ENCODE data around the gene ATG4B.

The ATG4B gene

DNA sequence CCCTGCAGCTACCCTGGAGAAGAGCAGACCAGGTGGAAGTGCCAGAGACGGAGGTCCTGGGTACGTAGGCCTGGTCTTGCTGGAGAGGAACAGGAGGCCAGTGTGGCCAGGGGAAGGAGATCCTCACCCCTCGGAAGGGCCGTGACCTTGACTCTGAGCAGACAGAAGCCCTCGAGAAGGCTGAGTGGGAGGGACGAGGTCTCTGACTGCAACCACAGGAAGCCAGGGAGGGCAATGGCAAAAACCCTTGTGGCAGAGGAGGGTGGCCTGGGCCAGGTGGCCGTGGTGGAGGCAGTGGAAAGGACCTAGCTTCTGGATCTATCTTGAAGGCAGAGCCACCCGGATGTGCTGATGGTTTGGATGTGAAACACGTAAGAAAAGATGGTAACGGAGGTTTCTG is 28.6 kb upstream of the ATG4B start:
- TF ChIP-seq TCF12 (IDR thresholded peaks at IDR 0.05; ENCODE audit: low read depth) (no peak), TAF1 (IDR thresholded peaks at IDR 0.05; ENCODE audit: low read depth) (no peak), FOXM1 (IDR thresholded peaks at IDR 0.05; ENCODE audit: borderline replicate concordance, low read depth) (no peak), TEAD4 (IDR thresholded peaks at IDR 0.05) (no peak), RAD21 (IDR thresholded peaks at IDR 0.05; ENCODE audit: low read depth) (no peak), CREB1 (IDR thresholded peaks at IDR 0.05; ENCODE audit: low read depth) (no peak), YY1 (IDR thresholded peaks at IDR 0.05; ENCODE audit: low read depth) (no peak), EGR1 (IDR thresholded peaks at IDR 0.05) (no peak), NFIC (IDR thresholded peaks at IDR 0.05) (no peak), CEBPB (IDR thresholded peaks at IDR 0.05) (no peak), ZBTB7A (IDR thresholded peaks at IDR 0.05; ENCODE audit: low read depth) (no peak), EP300 (IDR thresholded peaks at IDR 0.05; ENCODE audit: borderline replicate concordance) (no peak)
- TF ChIP-seq, protein P1, sequence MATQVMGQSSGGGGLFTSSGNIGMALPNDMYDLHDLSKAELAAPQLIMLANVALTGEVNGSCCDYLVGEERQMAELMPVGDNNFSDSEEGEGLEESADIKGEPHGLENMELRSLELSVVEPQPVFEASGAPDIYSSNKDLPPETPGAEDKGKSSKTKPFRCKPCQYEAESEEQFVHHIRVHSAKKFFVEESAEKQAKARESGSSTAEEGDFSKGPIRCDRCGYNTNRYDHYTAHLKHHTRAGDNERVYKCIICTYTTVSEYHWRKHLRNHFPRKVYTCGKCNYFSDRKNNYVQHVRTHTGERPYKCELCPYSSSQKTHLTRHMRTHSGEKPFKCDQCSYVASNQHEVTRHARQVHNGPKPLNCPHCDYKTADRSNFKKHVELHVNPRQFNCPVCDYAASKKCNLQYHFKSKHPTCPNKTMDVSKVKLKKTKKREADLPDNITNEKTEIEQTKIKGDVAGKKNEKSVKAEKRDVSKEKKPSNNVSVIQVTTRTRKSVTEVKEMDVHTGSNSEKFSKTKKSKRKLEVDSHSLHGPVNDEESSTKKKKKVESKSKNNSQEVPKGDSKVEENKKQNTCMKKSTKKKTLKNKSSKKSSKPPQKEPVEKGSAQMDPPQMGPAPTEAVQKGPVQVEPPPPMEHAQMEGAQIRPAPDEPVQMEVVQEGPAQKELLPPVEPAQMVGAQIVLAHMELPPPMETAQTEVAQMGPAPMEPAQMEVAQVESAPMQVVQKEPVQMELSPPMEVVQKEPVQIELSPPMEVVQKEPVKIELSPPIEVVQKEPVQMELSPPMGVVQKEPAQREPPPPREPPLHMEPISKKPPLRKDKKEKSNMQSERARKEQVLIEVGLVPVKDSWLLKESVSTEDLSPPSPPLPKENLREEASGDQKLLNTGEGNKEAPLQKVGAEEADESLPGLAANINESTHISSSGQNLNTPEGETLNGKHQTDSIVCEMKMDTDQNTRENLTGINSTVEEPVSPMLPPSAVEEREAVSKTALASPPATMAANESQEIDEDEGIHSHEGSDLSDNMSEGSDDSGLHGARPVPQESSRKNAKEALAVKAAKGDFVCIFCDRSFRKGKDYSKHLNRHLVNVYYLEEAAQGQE (IDR thresholded peaks at IDR 0.05; ENCODE audit: low read depth) = no peak
- TF ChIP-seq, protein P2, sequence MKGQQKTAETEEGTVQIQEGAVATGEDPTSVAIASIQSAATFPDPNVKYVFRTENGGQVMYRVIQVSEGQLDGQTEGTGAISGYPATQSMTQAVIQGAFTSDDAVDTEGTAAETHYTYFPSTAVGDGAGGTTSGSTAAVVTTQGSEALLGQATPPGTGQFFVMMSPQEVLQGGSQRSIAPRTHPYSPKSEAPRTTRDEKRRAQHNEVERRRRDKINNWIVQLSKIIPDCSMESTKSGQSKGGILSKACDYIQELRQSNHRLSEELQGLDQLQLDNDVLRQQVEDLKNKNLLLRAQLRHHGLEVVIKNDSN (IDR thresholded peaks at IDR 0.05) = no peak
- TF ChIP-seq, protein P3, sequence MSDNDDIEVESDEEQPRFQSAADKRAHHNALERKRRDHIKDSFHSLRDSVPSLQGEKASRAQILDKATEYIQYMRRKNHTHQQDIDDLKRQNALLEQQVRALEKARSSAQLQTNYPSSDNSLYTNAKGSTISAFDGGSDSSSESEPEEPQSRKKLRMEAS (IDR thresholded peaks at IDR 0.05) = no peak

DNA sequence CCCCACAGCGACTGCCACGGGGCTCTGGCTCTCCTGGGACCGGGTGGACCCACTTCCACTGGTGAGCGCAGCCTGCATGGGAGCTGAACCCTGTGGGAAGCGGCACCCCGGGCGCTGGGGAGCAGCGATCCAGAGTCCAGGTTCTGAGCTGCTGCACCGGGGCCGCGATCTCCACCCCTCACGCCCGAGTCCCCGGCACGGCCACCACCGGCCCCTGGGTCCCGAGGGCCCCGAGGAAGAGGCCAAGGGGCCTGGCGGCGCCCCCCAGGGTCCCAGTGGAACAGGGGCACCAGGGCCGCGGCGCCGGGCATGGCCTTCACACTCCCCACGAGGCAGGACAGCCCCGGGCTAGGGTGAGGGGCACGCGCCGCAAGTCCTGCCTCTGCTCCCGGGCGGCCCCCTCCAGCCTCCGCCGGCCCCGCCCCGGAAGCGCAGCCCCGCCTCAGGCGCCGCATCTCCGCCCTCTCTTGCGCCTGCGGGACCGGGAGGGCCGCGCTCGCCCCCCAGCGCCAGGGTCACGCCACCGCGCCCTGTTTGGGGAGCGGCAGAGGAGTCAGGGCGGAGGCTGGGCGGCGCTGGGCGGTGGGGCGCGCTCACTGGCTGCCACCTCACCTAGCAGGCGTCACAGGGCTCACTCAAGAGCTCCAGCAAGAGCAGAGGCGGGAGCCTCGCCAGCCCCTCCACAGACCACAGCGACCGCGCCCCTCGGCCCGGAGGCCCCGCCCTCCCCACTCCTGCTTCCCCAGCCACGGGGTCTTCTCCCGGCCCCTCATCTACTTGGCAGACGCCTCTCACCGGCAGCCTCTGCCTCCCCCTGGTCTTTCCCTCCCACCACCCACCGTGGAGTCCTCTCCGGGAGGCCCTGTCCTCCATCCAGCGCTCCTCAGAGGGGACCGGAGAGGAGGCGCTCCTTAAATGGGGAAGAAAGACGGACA is 27.4 kb upstream of the ATG4B start:
- TF ChIP-seq TCF12 (IDR thresholded peaks at IDR 0.05; ENCODE audit: low read depth) = no peak; the same call in 1 of the 2 replicates
- no peak for TF ChIP-seq EGR1 (IDR thresholded peaks at IDR 0.05)
- TF ChIP-seq, protein P1 (IDR thresholded peaks at IDR 0.05; ENCODE audit: low read depth) = no peak
- TF ChIP-seq, protein P2 (IDR thresholded peaks at IDR 0.05) = no peak
- peak; percentile 49; the same call in 1 of the 2 replicates for TF ChIP-seq RAD21 (IDR thresholded peaks at IDR 0.05; ENCODE audit: low read depth)
- no peak for TF ChIP-seq NFIC (IDR thresholded peaks at IDR 0.05)
- TF ChIP-seq YY1 (IDR thresholded peaks at IDR 0.05; ENCODE audit: low read depth) = no peak
- TF ChIP-seq CREB1 (IDR thresholded peaks at IDR 0.05; ENCODE audit: low read depth) = 0 out of 2 replicates have a peak, but pooled peaks have one; percentile 19
- TF ChIP-seq FOXM1 (IDR thresholded peaks at IDR 0.05; ENCODE audit: borderline replicate concordance, low read depth) = no peak
- TF ChIP-seq TAF1 (IDR thresholded peaks at IDR 0.05; ENCODE audit: low read depth) = 0 out of 2 replicates have a peak, but pooled peaks have one; percentile 36
- TF ChIP-seq, protein P3 (IDR thresholded peaks at IDR 0.05) = peak; percentile 64
- no peak; the same call in 1 of the 2 replicates for TF ChIP-seq EP300 (IDR thresholded peaks at IDR 0.05; ENCODE audit: borderline replicate concordance)
- no peak; the same call in 1 of the 2 replicates for TF ChIP-seq ZBTB7A (IDR thresholded peaks at IDR 0.05; ENCODE audit: low read depth)
- no peak for TF ChIP-seq TEAD4 (IDR thresholded peaks at IDR 0.05)
- no peak for TF ChIP-seq CEBPB (IDR thresholded peaks at IDR 0.05)

DNA sequence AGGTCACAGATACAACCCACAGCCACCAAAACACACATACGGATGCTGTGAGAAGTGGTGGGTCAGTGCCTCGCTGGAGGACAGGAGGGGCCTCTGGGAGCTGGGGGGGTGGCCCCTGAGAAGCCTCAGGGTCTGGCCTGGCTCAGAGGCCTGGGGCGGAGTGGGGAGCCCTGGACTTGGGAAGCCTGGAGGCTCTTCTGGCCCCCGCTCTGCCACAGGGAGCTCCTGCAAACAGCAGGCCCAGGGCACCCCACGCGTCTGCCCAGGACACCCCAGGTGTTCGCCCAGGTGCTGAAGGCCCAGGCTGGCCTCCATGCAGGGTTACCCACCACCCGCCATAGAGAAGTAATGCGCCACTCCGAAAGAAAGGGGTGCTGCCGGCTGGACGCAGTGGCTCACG is 26.4 kb upstream of the ATG4B start:
- TF ChIP-seq YY1 (IDR thresholded peaks at IDR 0.05; ENCODE audit: low read depth) (no peak), TAF1 (IDR thresholded peaks at IDR 0.05; ENCODE audit: low read depth) (no peak), ZBTB7A (IDR thresholded peaks at IDR 0.05; ENCODE audit: low read depth) (no peak), CEBPB (IDR thresholded peaks at IDR 0.05) (no peak), CREB1 (IDR thresholded peaks at IDR 0.05; ENCODE audit: low read depth) (no peak), TCF12 (IDR thresholded peaks at IDR 0.05; ENCODE audit: low read depth) (no peak), EGR1 (IDR thresholded peaks at IDR 0.05) (no peak), FOXM1 (IDR thresholded peaks at IDR 0.05; ENCODE audit: borderline replicate concordance, low read depth) (no peak)
- TF ChIP-seq, protein P1 (IDR thresholded peaks at IDR 0.05; ENCODE audit: low read depth) = no peak
